GM18520 (cell line): ENCODE results near the gene FMOD.

Source experiments
- ATAC-seq: cut with Tn5 transposase; IDR thresholded peaks from one replicate; pipeline ENCODE4 v1.9.1; 2021; ENCODE audit not compliant: unreplicated experiment

The FMOD gene

GRCh38 chr1:203361945-203362719 is 11.2 kb upstream of the FMOD start:
- ATAC-seq: no peak

GRCh38 chr1:203360547-203361185 is 9.7 kb upstream of the FMOD start:
- no peak for ATAC-seq

- ATAC-seq: no peak
Measured at GRCh38 chr1:203359010-203359571, 8.2 kb upstream of the FMOD start.

- no peak for ATAC-seq
Measured at GRCh38 chr1:203354246-203354645, 3.3 kb upstream of the FMOD start.

- no peak for ATAC-seq
Measured at GRCh38 chr1:203353486-203353885, 2.6 kb upstream of the FMOD start.

GRCh38 chr1:203349773-203350524 is 973 bp downstream of the FMOD start:
- ATAC-seq: no peak

GRCh38 chr1:203349166-203349565 is 1.8 kb downstream of the FMOD start:
- ATAC-seq: no peak

GRCh38 chr1:203346769-203347102 is 4.2 kb downstream of the FMOD start:
- ATAC-seq: no peak

- ATAC-seq: no peak
Measured at GRCh38 chr1:203346060-203346768, 4.7 kb downstream of the FMOD start.

GRCh38 chr1:203343956-203344754 is 6.8 kb downstream of the FMOD start:
- ATAC-seq: no peak

- no peak for ATAC-seq
Measured at GRCh38 chr1:203342192-203342940, 8.6 kb downstream of the FMOD start.

GRCh38 chr1:203340112-203340790 is 10.7 kb downstream of the FMOD start:
- ATAC-seq: no peak

- ATAC-seq: no peak
Measured at GRCh38 chr1:203338335-203339036, 12.4 kb downstream of the FMOD start.

- ATAC-seq: no peak
Measured at GRCh38 chr1:203336097-203336496, 14.8 kb downstream of the FMOD start.

GRCh38 chr1:203335503-203335902 is 15.4 kb downstream of the FMOD start:
- ATAC-seq: no peak

GRCh38 chr1:203331224-203331623 is 19.7 kb downstream of the FMOD start:
- no peak for ATAC-seq

- ATAC-seq: no peak
Measured at GRCh38 chr1:203328714-203329122, 22.2 kb downstream of the FMOD start.

- ATAC-seq: peak; percentile 22
Measured at GRCh38 chr1:203327684-203328457, 23.1 kb downstream of the FMOD start.
